ENCODE results near the gene BBS12. TPM values are rescaled to one million over a fixed set of nuclear protein-coding genes. Genes with fewer than 3 reads are reported as not detected.

BBS12 gene
- 3.2 TPM for polyA plus RNA-seq (ENCODE audit: insufficient read length)

- peak; percentile 99 for DNase-seq
These were observed at the start of gene BBS12 for GRCh38 chr4:122732329-122733026. Gene BBS12, plus strand, starts transcription at chr4:122732704. Its CDS starts 9,189 bp downstream, at chr4:122741893.

GRCh38 chr4:122686691-122687090, 45.8 kb upstream of the BBS12 start:
- DNase-seq, result no peak

GRCh38 chr4:122687531-122688061, 44.9 kb upstream of the BBS12 start:
- no peak for DNase-seq

GRCh38 chr4:122688529-122689140, 43.9 kb upstream of the BBS12 start:
- DNase-seq, result no peak

GRCh38 chr4:122689972-122690371, 42.5 kb upstream of the BBS12 start:
- DNase-seq, result no peak

- DNase-seq, result no peak
These were observed 40.5 kb upstream of the BBS12 start for GRCh38 chr4:122691988-122692387.

- DNase-seq, result no peak
These were observed 39.6 kb upstream of the BBS12 start for GRCh38 chr4:122692641-122693520.

- no peak for DNase-seq
These were observed 37.3 kb upstream of the BBS12 start for GRCh38 chr4:122695226-122695625.

- no peak for DNase-seq
These were observed 32.3 kb upstream of the BBS12 start for GRCh38 chr4:122700178-122700725.

- no peak for DNase-seq
These were observed 31.4 kb upstream of the BBS12 start for GRCh38 chr4:122701061-122701460.

- no peak for DNase-seq
These were observed 30.5 kb upstream of the BBS12 start for GRCh38 chr4:122701965-122702364.

- no peak for DNase-seq
These were observed 29.6 kb upstream of the BBS12 start for GRCh38 chr4:122702939-122703338.

GRCh38 chr4:122703868-122704267, 28.6 kb upstream of the BBS12 start:
- no peak for DNase-seq

GRCh38 chr4:122705009-122705408, 27.5 kb upstream of the BBS12 start:
- no peak for DNase-seq

- no peak for DNase-seq
These were observed 26.9 kb upstream of the BBS12 start for GRCh38 chr4:122705547-122706117.

- DNase-seq, result no peak
These were observed 26.0 kb upstream of the BBS12 start for GRCh38 chr4:122706511-122706910.

GRCh38 chr4:122707497-122707896, 25.0 kb upstream of the BBS12 start:
- DNase-seq, result no peak

- no peak for DNase-seq
These were observed 23.3 kb upstream of the BBS12 start for GRCh38 chr4:122709236-122709635.

- DNase-seq, result peak; percentile 68
These were observed 21.8 kb upstream of the BBS12 start for GRCh38 chr4:122710434-122711308.

- DNase-seq, result no peak
These were observed 20.6 kb upstream of the BBS12 start for GRCh38 chr4:122711919-122712318.

GRCh38 chr4:122712782-122713181, 19.7 kb upstream of the BBS12 start:
- DNase-seq, result no peak
